PC-9 (cell line): ENCODE data around the gene HLA-B.

Experiments
- CTCF ChIP-seq: fragments of 200-600 bp; sonication (generic); conservative IDR thresholded peaks from 2 replicates; pipeline ENCODE4 v1.6.1; 2017; ENCODE audit warnings: mixed run types, antibody characterized with exemption, mild to moderate bottlenecking, moderate library complexity
- EZH2 ChIP-seq: fragments of 200-600 bp; sonication (generic); IDR thresholded peaks from 2 replicates; pipeline ENCODE4 v1.8.0; 2017; ENCODE audit warnings: antibody characterized with exemption, low read depth

GRCh38 chr6:31309641-31310040, 47.3 kb downstream of the HLA-B start:
- no peak for TF ChIP-seq CTCF
- TF ChIP-seq EZH2 = no peak
